Measurements from ENCODE around the gene NTNG2.

DNA sequence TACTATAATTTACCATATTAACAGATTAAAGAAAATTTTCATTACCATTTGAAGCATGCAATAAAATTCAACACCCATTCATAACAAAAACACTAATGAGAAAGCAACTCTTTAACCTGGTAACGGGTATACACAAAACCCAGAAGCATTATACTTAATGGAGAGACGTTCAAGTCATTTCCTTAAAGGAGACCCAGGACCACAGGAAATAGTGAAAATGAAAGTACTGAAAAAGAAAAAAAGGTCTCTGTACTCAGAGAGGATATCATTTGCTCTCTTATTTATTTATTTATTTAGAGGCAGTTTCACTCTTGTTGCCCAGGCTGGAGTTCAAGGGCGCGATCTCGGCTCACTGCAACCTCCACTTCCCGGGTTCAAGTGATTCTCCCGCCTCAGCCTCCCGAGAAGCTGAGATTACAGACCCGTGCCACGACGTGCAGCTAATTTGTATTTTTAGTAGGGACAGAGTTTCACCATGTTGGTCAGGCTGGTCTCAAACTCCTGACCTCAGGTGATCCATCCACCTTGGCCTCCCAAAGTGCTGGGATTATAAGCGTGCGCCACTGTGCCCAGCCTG, 131.4 kb downstream of the NTNG2 start:
- TF ChIP-seq BRCA1 (CRISPR knock-in tag; IDR thresholded peaks at IDR 0.05) (no peak), POLR2AphosphoS5 (IDR thresholded peaks at IDR 0.05; ENCODE audit: low read depth, low read length) (no peak), HDAC1 (CRISPR knock-in tag; IDR thresholded peaks at IDR 0.05) (no peak), MED8 (CRISPR knock-in tag; IDR thresholded peaks at IDR 0.05; ENCODE audit: insufficient replicate concordance) (no peak), ZNF850 (CRISPR knock-in tag; conservative IDR thresholded peaks at IDR 0.05) (no peak), MTA1 (CRISPR knock-in tag; IDR thresholded peaks at IDR 0.05; ENCODE audit: borderline replicate concordance) (no peak), PHB2 (IDR thresholded peaks at IDR 0.05; ENCODE audit: partially characterized antibody) (no peak), NFYB (CRISPR knock-in tag; IDR thresholded peaks at IDR 0.05) (no peak), ZBTB44 (CRISPR knock-in tag; IDR thresholded peaks at IDR 0.05) (no peak), MYC (CRISPR knock-in tag; IDR thresholded peaks at IDR 0.05; ENCODE audit: borderline replicate concordance) (no peak), KDM5A (IDR thresholded peaks at IDR 0.05; ENCODE audit: borderline replicate concordance, low read length) (no peak), SALL2 (CRISPR knock-in tag; IDR thresholded peaks at IDR 0.05) (no peak)

Measured in HepG2 (cell line).